ENCODE results near the gene IL17RB. TPM values are rescaled to one million over a fixed set of nuclear protein-coding genes. Genes with fewer than 3 reads are reported as not detected.

The IL17RB gene
- polyA plus RNA-seq, 3 donors: 0.13 TPM; not detected in 2

- H3K9me3 Mint-ChIP-seq: peaks cover 0 to 2% (median 0%) of the 10 kb centered on the region in 7 donors
- Histone ChIP-seq H3K4me3 (replicated peaks in 1 of 3; ENCODE audit: low read depth in 2 of 3, low read length in 3 of 3) (no peak overlapping the region), H4K20me1 (ENCODE audit: insufficient read depth, low read length) (no peaks in the 10 kb centered on the region), H3K27ac (ENCODE audit: low read depth in 1 of 2, low read length in 2 of 2) (no peak overlapping the region), H3K79me2 (ENCODE audit: insufficient read depth, low read length) (no peaks in the 10 kb centered on the region), H3K9me3 (replicated peaks in 1 of 2; ENCODE audit: control insufficient read depth in 1 of 2, insufficient read depth in 1 of 2, low read length in 2 of 2) (no peaks in the 10 kb centered on the region), H3K4me2 (replicated peaks; ENCODE audit: extremely low read depth, low read length, poor library complexity, severe bottlenecking) (no peak overlapping the region), H3K27me3 (ENCODE audit: control insufficient read depth in 2 of 2, insufficient read depth in 2 of 2, low read length in 2 of 2) (peaks cover 0 to 8% of the 10 kb centered on the region in 2 donors), H3K36me3 (replicated peaks in 1 of 2; ENCODE audit: control insufficient read depth in 1 of 2, insufficient read depth in 2 of 2, low read length in 2 of 2) (no peaks in the 10 kb centered on the region), H3K9ac (ENCODE audit: insufficient read depth, low read length, poor library complexity, severe bottlenecking) (no peak overlapping the region), H3K4me1 (ENCODE audit: control insufficient read depth in 1 of 2, insufficient read depth in 2 of 2, low read length in 2 of 2) (no peaks in the 10 kb centered on the region), H2AFZ (ENCODE audit: insufficient read depth, low read depth, low read length, poor library complexity, severe bottlenecking) (no peak overlapping the region)
- H3K36me3 Mint-ChIP-seq: no peaks in the 10 kb centered on the region
- intact Hi-C loops (cut with micrococcal nuclease): no loop called here
- no peak overlapping the region for H3K4me3 Mint-ChIP-seq
- WGBS (ENCODE audit: insufficient coverage): 82% methylated on average over 1 of the region's 5 CpGs
- no peak for TF ChIP-seq CTCF (IDR thresholded peaks at IDR 0.05)
- no peak overlapping the region for H3K27ac Mint-ChIP-seq
- no peaks in the 10 kb centered on the region for H3K4me1 Mint-ChIP-seq
- H3K27me3 Mint-ChIP-seq (ENCODE audit: low read depth in 3 of 3): peaks cover 9 to 28% (median 21%) of the 10 kb centered on the region in 3 donors
- DNase-seq: no peak
These were observed 24.7 kb upstream of the IL17RB start for GRCh38 chr3:53821631-53822121.

GRCh38 chr3:53822331-53822741, 24.0 kb upstream of the IL17RB start:
- H3K4me1 ChIP-seq (ENCODE audit: control insufficient read depth in 1 of 2, insufficient read depth in 2 of 2, low read length in 2 of 2): no peaks in the 10 kb centered on the region
- intact Hi-C loops (cut with micrococcal nuclease): no loop called here
- H3K27me3 ChIP-seq (ENCODE audit: control insufficient read depth in 2 of 2, insufficient read depth in 2 of 2, low read length in 2 of 2): peaks cover 0 to 6% of the 10 kb centered on the region in 2 donors
- no peak for TF ChIP-seq CTCF (IDR thresholded peaks at IDR 0.05)
- no peak overlapping the region for H3K4me2 ChIP-seq (replicated peaks; ENCODE audit: extremely low read depth, low read length, poor library complexity, severe bottlenecking)
- no peaks in the 10 kb centered on the region for H4K20me1 ChIP-seq (ENCODE audit: insufficient read depth, low read length)
- Mint-ChIP-seq H3K27ac (no peak overlapping the region), H3K4me3 (no peak overlapping the region), H3K27me3 (ENCODE audit: low read depth in 3 of 3) (peaks cover 9 to 23% (median 21%) of the 10 kb centered on the region in 3 donors), H3K9me3 (peaks cover 0 to 3% (median 0%) of the 10 kb centered on the region in 7 donors), H3K36me3 (no peaks in the 10 kb centered on the region), H3K4me1 (no peaks in the 10 kb centered on the region)
- H3K9me3 ChIP-seq (replicated peaks in 1 of 2; ENCODE audit: control insufficient read depth in 1 of 2, insufficient read depth in 1 of 2, low read length in 2 of 2): no peaks in the 10 kb centered on the region
- H3K4me3 ChIP-seq (replicated peaks in 1 of 3; ENCODE audit: low read depth in 2 of 3, low read length in 3 of 3): no peak overlapping the region
- H3K36me3 ChIP-seq (replicated peaks in 1 of 2; ENCODE audit: control insufficient read depth in 1 of 2, insufficient read depth in 2 of 2, low read length in 2 of 2): no peaks in the 10 kb centered on the region
- no peak for DNase-seq
- no peak overlapping the region for H3K27ac ChIP-seq (ENCODE audit: low read depth in 1 of 2, low read length in 2 of 2)
- WGBS (ENCODE audit: insufficient coverage): 96% methylated on average over 11 of the region's 14 CpGs
- H2AFZ ChIP-seq (ENCODE audit: insufficient read depth, low read depth, low read length, poor library complexity, severe bottlenecking): no peak overlapping the region
- no peaks in the 10 kb centered on the region for H3K79me2 ChIP-seq (ENCODE audit: insufficient read depth, low read length)
- H3K9ac ChIP-seq (ENCODE audit: insufficient read depth, low read length, poor library complexity, severe bottlenecking): no peak overlapping the region
